ENCODE data around the gene GTPBP2.

GRCh38 chr6:43645613-43645964 lies 16.5 kb upstream of the GTPBP2 start:
- TF ChIP-seq ZNF138 (tag by site-specific recombination; IDR thresholded peaks at IDR 0.05; ENCODE audit: borderline replicate concordance) (no peak), SP7 (tag by site-specific recombination; IDR thresholded peaks at IDR 0.05) (no peak), OSR2 (tag by site-specific recombination; IDR thresholded peaks at IDR 0.05) (no peak), YY1 (tag by site-specific recombination; IDR thresholded peaks at IDR 0.05) (no peak), ZBTB26 (tag by site-specific recombination; optimal IDR thresholded peaks at IDR 0.05) (no peak), PBX3 (CRISPR knock-in tag; IDR thresholded peaks at IDR 0.05) (no peak), IKZF3 (tag by site-specific recombination; IDR thresholded peaks at IDR 0.05) (no peak), ZNF324 (tag by site-specific recombination; IDR thresholded peaks at IDR 0.05) (no peak), ZIC2 (tag by site-specific recombination; IDR thresholded peaks at IDR 0.05) (no peak), CTCF (tag by site-specific recombination; IDR thresholded peaks at IDR 0.05) (no peak)
